Activated B cell treated with CpG ODN at 0.5 μM for 24 hours (primary cell): ENCODE results near the gene TMEM237. TPM values are rescaled to one million over a fixed set of nuclear protein-coding genes. Genes with fewer than 3 reads are reported as not detected.

ENCODE experiments used
- ATAC-seq: fragments of 200-7000 bp; cut with Tn5 transposase; one replicate; pipeline ENCODE4 v1.10.0; 2021; ENCODE audit warnings: low read depth, mild to moderate bottlenecking, moderate library complexity
- CTCF ChIA-PET: fragments of 350-600 bp; sonication (Branson Sonifier 250); formaldehyde crosslinking; loops from one replicate; lab custom pipeline; 2021; ENCODE audit warnings: antibody characterized with exemption; lab: Charles Lee
- POLR2A ChIA-PET: fragments of 350-600 bp; sonication (Branson Sonifier 250); formaldehyde crosslinking; loops from one replicate; lab custom pipeline; 2021; ENCODE audit warnings: antibody characterized with exemption; lab: Charles Lee
- DNase-seq: peaks from one replicate; pipeline ENCODE4 v3.0.0; 2022
- H3K27ac Mint-ChIP-seq: one replicate; pipeline ENCODE4 v1.8.0; 2020; ENCODE audit warnings: mixed read lengths
- H3K27me3 Mint-ChIP-seq: one replicate; pipeline ENCODE4 v1.8.0; 2021; ENCODE audit warnings: mixed read lengths
- H3K36me3 Mint-ChIP-seq: one replicate; pipeline ENCODE4 v1.8.0; 2021; ENCODE audit warnings: low read depth, mixed read lengths
- H3K4me1 Mint-ChIP-seq: one replicate; pipeline ENCODE4 v1.8.0; 2021; ENCODE audit warnings: mixed read lengths
- H3K4me3 Mint-ChIP-seq: one replicate; pipeline ENCODE4 v1.8.0; 2020; ENCODE audit warnings: mild to moderate bottlenecking, mixed read lengths
- H3K9me3 Mint-ChIP-seq: one replicate; pipeline ENCODE4 v1.8.0; 2020; ENCODE audit warnings: mixed read lengths
- intact Hi-C: fragments of 100-400 bp; cut with micrococcal nuclease; formaldehyde crosslinking; loops from one replicate; pipeline ENCODE4 v1.15.1; 2024
- total RNA-seq: library from RNA; stranded (reverse); gene quantifications from 2 replicates; pipeline ENCODE4 v1.2.3, GENCODE V29; 2022
- TF ChIP-seq, protein P1 (sequence below): fragments of 200-600 bp; IDR thresholded peaks from one replicate; pipeline ENCODE4 v1.8.0; 2022; ENCODE audit warnings: antibody characterized with exemption, mild to moderate bottlenecking

The TMEM237 gene
- total RNA-seq, 1 donor from 2014 or later: 2.8 TPM

DNA sequence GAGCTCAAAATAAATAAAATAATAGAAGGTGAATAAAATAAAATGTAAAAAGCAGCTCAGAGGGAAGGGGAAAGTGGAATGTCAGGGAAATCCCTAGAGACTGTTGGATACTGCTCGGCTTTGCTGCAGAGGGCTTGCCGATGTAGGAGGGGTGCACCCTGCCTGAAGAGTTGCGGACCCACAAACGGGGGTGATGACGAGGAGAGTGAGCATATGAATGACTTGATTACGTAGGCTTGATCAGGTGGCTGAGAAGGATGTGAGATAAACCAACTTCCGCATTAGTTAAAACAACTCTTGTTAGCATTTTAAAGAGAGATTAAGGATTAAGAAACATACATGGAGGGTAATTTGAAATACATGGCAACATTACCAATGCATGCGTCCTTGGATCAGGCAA, 21.0 kb upstream of the TMEM237 start:
- POLR2A ChIA-PET: no interaction called here
- H3K27me3 Mint-ChIP-seq: peaks cover 6% of the 10 kb centered on the region
- ATAC-seq (no peak), DNase-seq (no peak)
- intact Hi-C loops: no loop called here
- H3K9me3 Mint-ChIP-seq: no peaks in the 10 kb centered on the region
- H3K27ac Mint-ChIP-seq: no peak overlapping the region
- H3K36me3 Mint-ChIP-seq: no peaks in the 10 kb centered on the region
- H3K4me3 Mint-ChIP-seq: no peak overlapping the region
- CTCF ChIA-PET: no interaction called here
- TF ChIP-seq, protein P1, sequence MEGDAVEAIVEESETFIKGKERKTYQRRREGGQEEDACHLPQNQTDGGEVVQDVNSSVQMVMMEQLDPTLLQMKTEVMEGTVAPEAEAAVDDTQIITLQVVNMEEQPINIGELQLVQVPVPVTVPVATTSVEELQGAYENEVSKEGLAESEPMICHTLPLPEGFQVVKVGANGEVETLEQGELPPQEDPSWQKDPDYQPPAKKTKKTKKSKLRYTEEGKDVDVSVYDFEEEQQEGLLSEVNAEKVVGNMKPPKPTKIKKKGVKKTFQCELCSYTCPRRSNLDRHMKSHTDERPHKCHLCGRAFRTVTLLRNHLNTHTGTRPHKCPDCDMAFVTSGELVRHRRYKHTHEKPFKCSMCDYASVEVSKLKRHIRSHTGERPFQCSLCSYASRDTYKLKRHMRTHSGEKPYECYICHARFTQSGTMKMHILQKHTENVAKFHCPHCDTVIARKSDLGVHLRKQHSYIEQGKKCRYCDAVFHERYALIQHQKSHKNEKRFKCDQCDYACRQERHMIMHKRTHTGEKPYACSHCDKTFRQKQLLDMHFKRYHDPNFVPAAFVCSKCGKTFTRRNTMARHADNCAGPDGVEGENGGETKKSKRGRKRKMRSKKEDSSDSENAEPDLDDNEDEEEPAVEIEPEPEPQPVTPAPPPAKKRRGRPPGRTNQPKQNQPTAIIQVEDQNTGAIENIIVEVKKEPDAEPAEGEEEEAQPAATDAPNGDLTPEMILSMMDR: no peak
- no peaks in the 10 kb centered on the region for H3K4me1 Mint-ChIP-seq

- no peak overlapping the region for H3K27ac Mint-ChIP-seq
- no peaks in the 10 kb centered on the region for H3K4me1 Mint-ChIP-seq
- intact Hi-C loops: no loop called here
- POLR2A ChIA-PET: no interaction called here
- DNase-seq: no peak
- H3K4me3 Mint-ChIP-seq: no peak overlapping the region
- TF ChIP-seq, protein P1: no peak
- ATAC-seq: no peak
- no peaks in the 10 kb centered on the region for H3K36me3 Mint-ChIP-seq
- no peaks in the 10 kb centered on the region for H3K9me3 Mint-ChIP-seq
- CTCF ChIA-PET: no interaction called here
- peaks cover 13% of the 10 kb centered on the region for H3K27me3 Mint-ChIP-seq
Observed at GRCh38 chr2:201661366-201661765, 18.1 kb upstream of the TMEM237 start.

DNA sequence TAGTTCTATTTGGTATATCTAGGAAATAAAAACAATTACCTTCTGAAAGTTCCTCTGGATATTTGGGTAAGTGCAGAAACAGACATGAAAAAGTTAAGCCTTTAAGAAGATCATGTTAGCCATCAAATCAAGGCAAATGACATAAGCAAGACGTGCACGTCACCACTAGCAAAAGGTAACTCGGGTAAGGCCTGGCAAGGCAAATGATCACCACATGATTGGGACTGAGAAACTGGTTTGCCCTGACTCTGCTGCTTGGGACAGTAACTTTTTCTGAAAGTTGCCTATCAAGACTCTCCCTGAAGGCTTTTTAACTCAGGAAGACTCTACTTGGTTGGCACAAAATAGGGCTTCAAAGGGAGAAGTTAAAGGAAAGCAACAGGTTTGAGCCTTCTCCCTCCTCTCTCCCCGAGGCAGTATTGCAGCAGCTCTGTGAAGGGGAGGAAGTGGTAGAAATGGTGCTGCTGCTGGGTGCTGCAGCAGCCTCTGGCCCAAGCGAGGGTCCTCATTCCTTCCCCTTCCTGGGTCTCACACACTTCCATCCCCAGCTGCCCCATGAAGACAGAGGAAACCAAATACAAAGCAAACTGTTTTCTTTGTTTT, 17.1 kb upstream of the TMEM237 start:
- Mint-ChIP-seq H3K27ac (no peak overlapping the region), H3K9me3 (no peaks in the 10 kb centered on the region), H3K4me3 (no peak overlapping the region), H3K4me1 (no peaks in the 10 kb centered on the region), H3K27me3 (peaks cover 13% of the 10 kb centered on the region), H3K36me3 (no peaks in the 10 kb centered on the region)
- TF ChIP-seq, protein P1: no peak
- ATAC-seq: no peak
- POLR2A ChIA-PET: no interaction called here
- intact Hi-C loops: no loop called here
- no peak for DNase-seq
- CTCF ChIA-PET: no interaction called here

GRCh38 chr2:201656740-201657139, 13.4 kb upstream of the TMEM237 start:
- H3K4me3 Mint-ChIP-seq: no peak overlapping the region
- H3K27me3 Mint-ChIP-seq: peaks cover 25% of the 10 kb centered on the region
- CTCF ChIA-PET: no interaction called here
- H3K4me1 Mint-ChIP-seq: no peaks in the 10 kb centered on the region
- POLR2A ChIA-PET: no interaction called here
- ATAC-seq (no peak), DNase-seq (no peak)
- intact Hi-C loops: no loop called here
- TF ChIP-seq, protein P1: no peak
- H3K9me3 Mint-ChIP-seq: no peaks in the 10 kb centered on the region
- H3K27ac Mint-ChIP-seq: no peak overlapping the region
- H3K36me3 Mint-ChIP-seq: no peaks in the 10 kb centered on the region

- Mint-ChIP-seq H3K27me3 (peaks cover 18% of the 10 kb centered on the region), H3K36me3 (no peaks in the 10 kb centered on the region), H3K4me1 (no peaks in the 10 kb centered on the region), H3K4me3 (no peak overlapping the region), H3K9me3 (no peaks in the 10 kb centered on the region), H3K27ac (no peak overlapping the region)
- no peak for DNase-seq
- intact Hi-C loops: no loop called here
- ChIA-PET CTCF (no interaction called here), POLR2A (no interaction called here)
- TF ChIP-seq, protein P1: no peak
- ATAC-seq: no peak
Observed at GRCh38 chr2:201656102-201656501, 12.8 kb upstream of the TMEM237 start.
